ENCODE measurements around the gene NFIC. TPM values are rescaled to one million over a fixed set of nuclear protein-coding genes. Genes with fewer than 3 reads are reported as not detected.
"Not testable (repeated sequence)": the region's sequence is repeated elsewhere in the genome, so short reads cannot be mapped to it uniquely, and the experiment has no call there.

Gene NFIC
- total RNA-seq, 1 experiment from 2014 or later = 56.3 TPM

- intact Hi-C loops (cut with micrococcal nuclease; ENCODE audit: unreplicated experiment) = no loop called here
- Mint-ChIP-seq H3K27me3 (ENCODE audit: unreplicated experiment) (no peaks in the 10 kb centered on the region), H3K4me3 (ENCODE audit: low read depth, unreplicated experiment) (no peak overlapping the region), H3K9me3 (ENCODE audit: low read depth, unreplicated experiment) (no peaks in the 10 kb centered on the region), H3K27ac (ENCODE audit: unreplicated experiment) (no peak overlapping the region), H3K4me1 (ENCODE audit: low read depth, unreplicated experiment) (no peaks in the 10 kb centered on the region), H3K36me3 (ENCODE audit: insufficient read depth, unreplicated experiment) (peaks cover under 1% of the 10 kb centered on the region)
- BruUV-seq (replicated peaks) = no TSS peak
- TF ChIP-seq CTCF (IDR thresholded peaks at IDR 0.05; ENCODE audit: unreplicated experiment) = no peak
- CTCF ChIA-PET = no interaction called here
- no peak for DNase-seq
Observed at GRCh38 chr19:3420909-3421619, 54.7 kb downstream of the NFIC start.

GRCh38 chr19:3421656-3422055, 55.3 kb downstream of the NFIC start:
- H3K36me3 Mint-ChIP-seq (ENCODE audit: insufficient read depth, unreplicated experiment); H3K9me3 Mint-ChIP-seq (ENCODE audit: low read depth, unreplicated experiment); H3K4me1 Mint-ChIP-seq (ENCODE audit: low read depth, unreplicated experiment); BruUV-seq (replicated peaks); H3K27ac Mint-ChIP-seq (ENCODE audit: unreplicated experiment); H3K4me3 Mint-ChIP-seq (ENCODE audit: low read depth, unreplicated experiment); CTCF ChIA-PET; intact Hi-C loops (cut with micrococcal nuclease; ENCODE audit: unreplicated experiment); DNase-seq; H3K27me3 Mint-ChIP-seq (ENCODE audit: unreplicated experiment): not testable (repeated sequence)

GRCh38 chr19:3423183-3423829, 56.9 kb downstream of the NFIC start:
- Mint-ChIP-seq H3K36me3 (ENCODE audit: insufficient read depth, unreplicated experiment) (peaks cover 11% of the 10 kb centered on the region), H3K27me3 (ENCODE audit: unreplicated experiment) (no peaks in the 10 kb centered on the region), H3K27ac (ENCODE audit: unreplicated experiment) (no peak overlapping the region), H3K4me1 (ENCODE audit: low read depth, unreplicated experiment) (no peaks in the 10 kb centered on the region), H3K4me3 (ENCODE audit: low read depth, unreplicated experiment) (no peak overlapping the region), H3K9me3 (ENCODE audit: low read depth, unreplicated experiment) (no peaks in the 10 kb centered on the region)
- CTCF ChIA-PET = interaction anchor here (0.7 kb wide), 1 partner anchor 33 kb away, joined by 7 read pairs; no protein-coding TSS in a partner anchor
- intact Hi-C loops (cut with micrococcal nuclease; ENCODE audit: unreplicated experiment) = no loop called here
- TF ChIP-seq CTCF (IDR thresholded peaks at IDR 0.05; ENCODE audit: unreplicated experiment) = no peak
- no peak for DNase-seq
- no TSS peak for BruUV-seq (replicated peaks)

GRCh38 chr19:3426433-3426832, 60.0 kb downstream of the NFIC start:
- CTCF ChIA-PET = no interaction called here
- DNase-seq = no peak
- no peak for TF ChIP-seq CTCF (IDR thresholded peaks at IDR 0.05; ENCODE audit: unreplicated experiment)
- no peak overlapping the region for H3K4me3 Mint-ChIP-seq (ENCODE audit: low read depth, unreplicated experiment)
- H3K27ac Mint-ChIP-seq (ENCODE audit: unreplicated experiment) = no peak overlapping the region
- intact Hi-C loops (cut with micrococcal nuclease; ENCODE audit: unreplicated experiment) = no loop called here
- H3K9me3 Mint-ChIP-seq (ENCODE audit: low read depth, unreplicated experiment) = no peaks in the 10 kb centered on the region
- no TSS peak for BruUV-seq (replicated peaks)
- H3K4me1 Mint-ChIP-seq (ENCODE audit: low read depth, unreplicated experiment) = no peaks in the 10 kb centered on the region
- peaks cover 11% of the 10 kb centered on the region for H3K36me3 Mint-ChIP-seq (ENCODE audit: insufficient read depth, unreplicated experiment)
- H3K27me3 Mint-ChIP-seq (ENCODE audit: unreplicated experiment) = no peaks in the 10 kb centered on the region

- intact Hi-C loops (cut with micrococcal nuclease; ENCODE audit: unreplicated experiment) = not testable (repeated sequence)
Observed at GRCh38 chr19:3430366-3430680, 63.9 kb downstream of the NFIC start.

More at GRCh38 chr19:3430366-3430680, 63.9 kb downstream of the NFIC start:
- DNase-seq; BruUV-seq (replicated peaks); H3K27ac Mint-ChIP-seq (ENCODE audit: unreplicated experiment); H3K9me3 Mint-ChIP-seq (ENCODE audit: low read depth, unreplicated experiment); H3K27me3 Mint-ChIP-seq (ENCODE audit: unreplicated experiment); H3K4me1 Mint-ChIP-seq (ENCODE audit: low read depth, unreplicated experiment); H3K4me3 Mint-ChIP-seq (ENCODE audit: low read depth, unreplicated experiment): not testable (repeated sequence)
- CTCF ChIA-PET = interaction anchor here (0.7 kb wide), 1 partner anchor 9 kb away, joined by 3 read pairs; no protein-coding TSS in a partner anchor
- H3K36me3 Mint-ChIP-seq (ENCODE audit: insufficient read depth, unreplicated experiment) = peaks cover 26% of the 10 kb centered on the region

All from Calu3 (cell line).